Activated CD8-positive, alpha-beta memory T cell treated with anti-CD3 and anti-CD28 coated beads, Interleukin-2, amount 50 U/mL, for 1 hour (primary cell): Measurements from ENCODE around the gene RNF207.

Source experiments
- DNase-seq: peaks from one replicate; pipeline ENCODE4 v3.0.0-alpha.2; 2020; ENCODE audit errors: extremely low read depth

Gene RNF207

DNA sequence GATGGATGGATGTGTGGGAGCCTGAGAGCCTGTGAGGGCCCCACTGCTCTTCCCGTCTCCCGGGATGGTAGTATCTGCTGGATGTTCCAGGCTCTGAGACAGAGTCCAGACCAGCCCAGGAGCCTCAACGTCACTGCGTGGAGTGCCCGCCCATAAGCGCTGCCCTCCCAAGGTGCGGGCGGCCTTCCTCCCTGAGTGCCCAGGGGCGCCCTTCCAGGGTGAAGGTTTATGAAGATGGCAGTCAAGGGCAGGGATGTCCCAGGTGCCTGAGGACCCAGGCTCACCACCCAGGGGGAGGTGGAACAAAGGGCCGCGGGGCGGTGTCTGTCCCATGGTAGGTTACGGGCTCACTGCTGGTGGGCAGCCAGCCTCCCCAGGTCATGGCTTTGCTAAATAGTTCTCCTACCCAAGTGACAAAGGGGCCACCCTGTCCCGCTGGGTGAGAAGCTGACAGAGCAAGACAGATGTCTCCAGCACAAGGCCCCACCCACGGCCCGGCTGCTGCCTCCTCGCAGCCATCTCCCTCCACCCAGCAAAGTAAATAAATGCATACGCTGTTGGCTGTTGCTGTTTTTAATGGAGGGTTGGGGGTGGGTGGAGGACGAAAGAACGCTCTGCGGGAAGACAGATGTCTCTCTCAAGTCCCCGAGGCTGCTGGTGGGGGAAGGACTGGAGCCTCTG, 63.9 kb downstream of the RNF207 start:
- DNase-seq: no peak

DNA sequence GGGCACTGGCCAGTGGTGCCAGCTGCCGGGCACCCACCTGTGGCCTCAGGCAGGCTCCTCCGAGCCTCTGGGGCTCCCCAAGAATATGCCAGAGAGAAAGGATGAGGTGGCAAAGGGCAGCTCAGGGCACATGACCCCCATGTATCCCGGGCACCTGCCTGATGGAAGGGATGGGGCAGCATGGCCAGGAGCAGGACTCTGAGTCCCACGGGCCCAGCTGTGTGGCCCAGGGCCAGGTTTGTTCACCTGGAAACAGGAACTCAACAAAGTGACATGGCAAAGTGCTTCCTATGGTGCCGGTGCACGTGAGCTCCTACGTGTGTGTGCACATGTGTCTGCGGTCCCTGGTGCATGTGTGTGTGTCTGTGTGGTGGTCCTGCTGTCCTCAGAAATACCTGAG, 64.5 kb downstream of the RNF207 start:
- no peak for DNase-seq
